Measurements from ENCODE around the gene SH3PXD2A.
A peak's percentile ranks its signal among the peaks of the same experiment; 100 is the strongest.

SH3PXD2A gene

DNA sequence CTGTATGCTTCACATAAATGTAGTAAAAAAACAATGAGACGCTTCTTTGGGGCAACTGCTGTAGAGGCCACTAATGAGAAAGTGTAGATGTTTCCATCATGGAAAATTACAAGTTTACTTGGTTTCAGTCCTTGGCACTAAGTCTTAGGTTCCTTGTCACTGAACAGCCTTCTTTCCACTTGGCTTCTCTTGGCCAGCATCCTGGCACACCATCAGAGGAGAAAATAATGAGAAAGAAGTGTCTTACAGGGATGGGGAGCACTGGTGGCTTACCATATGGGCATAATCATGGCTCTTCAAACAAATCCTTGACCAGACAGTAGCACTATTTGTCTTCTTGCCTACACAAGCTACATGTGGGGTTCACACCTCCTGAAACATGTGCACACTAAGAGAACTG is 22.5 kb upstream of the SH3PXD2A start:
- no peak for DNase-seq (ENCODE audit: low spot score)

DNA sequence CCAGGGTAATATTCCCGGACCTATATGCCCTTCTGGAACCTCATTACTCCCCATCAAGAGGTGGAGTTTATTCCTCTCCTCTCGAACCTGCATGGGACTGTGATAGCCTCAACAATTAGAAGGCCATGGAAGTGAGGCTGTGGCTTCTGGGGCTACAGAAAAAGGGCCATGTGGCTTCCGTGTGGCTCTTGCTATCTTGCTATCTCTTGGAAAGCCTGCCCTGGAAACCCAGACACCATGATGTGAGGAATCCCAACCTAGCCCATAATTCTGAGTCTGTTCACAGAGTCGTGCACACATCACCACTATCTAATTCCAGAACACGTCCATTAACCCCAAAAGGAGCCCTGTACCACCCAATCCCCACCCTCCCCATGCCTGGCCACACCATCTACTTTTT is 20.8 kb upstream of the SH3PXD2A start:
- no peak for DNase-seq (ENCODE audit: low spot score)

- DNase-seq (ENCODE audit: low spot score), result no peak
These were observed 19.4 kb upstream of the SH3PXD2A start for GRCh38 chr10:103874730-103875129.

DNA sequence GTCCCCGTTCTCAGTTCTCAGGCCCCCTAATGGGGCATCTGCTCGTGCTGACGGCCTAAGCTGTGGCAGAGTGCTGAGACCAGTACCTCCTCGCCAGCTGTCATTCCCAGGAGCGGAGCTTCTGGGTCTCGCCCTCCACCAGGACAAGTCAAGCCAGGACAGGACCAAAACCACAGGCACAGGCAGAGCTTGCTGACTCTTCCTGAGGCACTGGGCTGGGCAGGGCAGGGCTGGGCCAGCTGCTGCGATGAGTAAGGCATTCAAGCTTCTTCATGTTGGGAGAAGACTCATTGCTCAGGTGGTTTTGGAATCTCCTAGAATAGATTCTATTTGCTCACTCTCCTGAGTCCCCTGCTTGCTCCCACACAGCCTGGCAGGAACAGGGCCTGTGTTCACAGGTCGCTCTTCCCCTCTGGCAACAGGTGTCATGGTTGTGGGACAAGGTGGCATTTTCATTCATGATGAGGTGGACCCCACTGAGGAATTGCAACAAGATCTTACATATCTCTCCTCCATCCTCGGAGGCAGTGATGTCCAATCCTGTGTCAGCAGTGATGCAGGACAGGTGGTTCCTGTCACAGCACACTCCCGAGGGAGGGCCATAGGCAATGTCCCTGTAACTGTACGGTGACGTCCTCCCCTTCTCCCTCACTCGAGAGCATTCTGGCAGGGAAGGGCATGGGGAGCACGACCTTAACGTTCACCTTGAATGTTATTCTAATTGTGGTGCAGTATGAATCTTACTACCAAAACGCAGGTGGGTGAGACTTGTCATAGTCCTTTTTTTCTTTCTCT is 17.0 kb upstream of the SH3PXD2A start:
- no peak for DNase-seq (ENCODE audit: low spot score)

GRCh38 chr10:103871006-103871405 is 15.6 kb upstream of the SH3PXD2A start:
- DNase-seq (ENCODE audit: low spot score), result no peak

DNA sequence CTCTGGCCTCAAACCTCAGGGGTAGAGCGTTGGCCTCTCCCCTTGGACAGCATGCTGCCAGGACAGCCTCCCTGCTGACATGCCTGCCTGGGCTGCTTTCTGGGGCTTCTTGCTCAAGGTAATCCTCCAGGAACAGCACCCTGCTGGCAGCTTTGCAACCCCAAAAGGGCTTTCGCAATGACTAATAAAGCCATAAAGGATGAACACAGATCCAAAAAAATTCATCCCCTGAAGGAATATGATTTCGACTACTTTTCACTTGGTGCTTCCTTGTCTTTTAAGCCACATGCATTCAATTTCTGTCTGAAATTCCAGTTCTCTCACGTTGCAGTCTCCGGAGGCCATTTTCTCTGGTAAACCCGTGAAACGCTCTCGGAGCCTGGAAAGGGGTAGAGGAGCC is 15.1 kb upstream of the SH3PXD2A start:
- DNase-seq (ENCODE audit: low spot score), result no peak

DNA sequence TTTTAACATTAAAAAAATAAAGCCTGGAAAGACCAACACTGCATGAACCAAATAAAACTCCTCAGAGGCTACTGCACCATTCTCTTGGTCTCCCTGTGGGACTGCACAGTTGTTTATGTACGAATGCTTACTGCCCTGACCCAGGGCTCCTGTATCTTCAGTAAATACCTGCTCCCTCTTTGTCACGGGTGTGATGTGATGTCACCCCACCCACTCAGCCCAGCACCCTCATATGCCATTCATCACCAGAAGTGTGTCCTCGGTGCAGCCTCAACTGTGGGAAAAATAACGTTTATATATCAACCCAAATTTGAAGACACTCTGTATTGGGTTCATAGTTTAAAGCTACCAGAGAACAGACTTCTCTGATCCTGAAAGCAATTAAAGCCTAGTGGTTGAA is 14.0 kb upstream of the SH3PXD2A start:
- DNase-seq (ENCODE audit: low spot score), result no peak

DNA sequence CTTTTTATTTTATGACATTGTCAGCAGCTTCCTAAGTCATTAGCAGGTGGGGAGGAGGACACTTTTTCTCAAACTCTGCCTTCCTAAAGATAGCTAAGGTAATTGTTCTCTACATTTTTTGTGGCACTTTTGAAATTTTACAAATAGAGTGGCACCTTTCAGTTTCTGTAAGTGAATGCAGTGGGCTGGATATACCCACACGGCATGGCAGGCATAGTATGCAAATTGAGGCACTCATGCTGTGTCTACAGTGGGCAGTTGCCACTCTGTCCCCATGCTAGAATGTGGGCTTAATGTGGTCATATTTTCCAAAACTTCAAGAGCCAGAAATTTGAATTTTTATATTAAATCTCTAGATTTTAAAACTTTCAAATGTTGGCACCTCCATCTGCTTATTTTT is 12.8 kb upstream of the SH3PXD2A start:
- no peak for DNase-seq (ENCODE audit: low spot score)

- no peak for DNase-seq (ENCODE audit: low spot score)
These were observed 6.1 kb upstream of the SH3PXD2A start for GRCh38 chr10:103861505-103861904.

GRCh38 chr10:103859161-103860086 is 4.0 kb upstream of the SH3PXD2A start:
- DNase-seq (ENCODE audit: low spot score), result peak; percentile 74

DNA sequence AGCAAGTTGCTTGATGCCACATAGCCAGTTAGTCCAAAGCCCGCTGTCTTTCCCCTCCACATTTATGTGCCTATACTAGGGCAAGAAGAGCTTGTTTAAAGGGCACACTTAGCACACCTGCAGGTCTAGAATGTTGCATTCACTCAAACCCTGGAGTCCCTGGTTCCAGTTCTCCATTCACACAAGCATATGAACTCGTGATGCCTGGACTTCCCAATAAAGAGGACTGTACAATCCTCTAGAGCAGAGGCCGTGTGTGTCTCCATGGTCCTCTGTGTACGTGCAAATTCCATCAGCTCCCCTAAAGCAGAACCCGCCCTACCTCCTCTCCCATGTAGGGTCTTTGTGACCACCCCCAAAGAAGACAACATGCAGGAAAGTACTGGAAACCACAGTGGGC is 3.0 kb upstream of the SH3PXD2A start:
- no peak for DNase-seq (ENCODE audit: low spot score)

DNA sequence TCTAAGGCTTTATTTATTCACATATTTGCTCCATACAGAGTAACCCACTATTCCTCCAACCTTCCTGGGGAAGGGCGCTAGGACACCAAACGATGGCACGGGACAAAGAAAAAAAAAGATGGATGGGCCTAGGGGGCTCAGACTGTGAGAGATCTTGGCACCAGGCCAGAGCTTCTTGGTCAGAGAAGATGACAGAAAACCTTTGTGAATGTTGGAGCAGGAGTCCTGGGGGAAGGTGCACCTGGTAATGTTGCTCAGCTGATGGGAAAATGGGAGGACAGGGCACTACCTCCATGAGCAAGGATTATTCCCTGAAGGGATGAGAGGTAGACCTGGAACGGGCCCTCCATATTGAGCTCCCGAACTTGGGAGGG is 1.4 kb upstream of the SH3PXD2A start:
- DNase-seq (ENCODE audit: low spot score), result no peak

DNA sequence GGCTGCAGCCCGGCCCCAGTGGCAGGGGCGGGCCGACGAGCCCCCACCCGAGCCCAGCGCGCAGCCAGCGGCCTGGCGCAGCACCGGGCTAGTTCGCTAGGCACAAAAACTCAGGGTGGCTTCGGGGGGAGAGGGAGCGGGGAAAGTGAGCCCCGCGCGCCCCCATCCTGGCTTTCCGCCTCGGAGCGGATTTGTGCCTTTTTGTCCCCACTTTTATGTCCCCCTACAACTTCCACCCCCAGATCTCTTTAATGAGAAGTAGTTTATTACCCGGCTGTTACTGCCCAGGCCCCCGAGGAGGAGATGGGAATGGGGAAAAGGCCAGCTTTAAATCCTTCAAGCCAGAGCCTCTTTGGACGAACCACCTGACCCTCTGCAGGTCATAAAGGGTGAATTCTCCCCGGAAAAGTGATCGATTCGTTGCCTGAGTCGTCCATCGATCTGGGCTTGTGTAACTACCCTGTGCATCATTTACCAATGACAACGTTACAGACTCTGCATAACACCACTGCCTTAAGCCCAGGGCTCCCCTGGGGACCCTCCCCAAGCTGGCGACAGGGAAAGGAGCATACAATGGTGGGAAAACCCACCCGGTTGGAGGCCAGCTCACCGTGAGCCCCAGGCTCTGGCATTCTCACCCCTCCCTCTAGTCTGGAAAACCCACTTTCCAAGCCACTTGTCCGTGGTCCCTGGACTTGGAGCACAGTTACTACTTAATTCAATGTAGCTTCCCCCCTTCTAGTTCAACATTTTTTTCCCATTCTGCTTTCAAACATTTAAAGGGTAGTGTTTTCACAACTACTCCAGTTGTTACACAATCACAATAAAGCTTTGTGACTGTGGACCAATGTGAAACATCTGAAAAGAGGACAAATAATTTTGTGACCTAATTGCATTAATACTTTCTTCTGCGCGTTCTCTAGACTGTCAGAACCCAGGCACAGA is 748 bp upstream of the SH3PXD2A start:
- DNase-seq (ENCODE audit: low spot score), result no peak

GRCh38 chr10:103854686-103855391 is 537 bp downstream of the SH3PXD2A start:
- DNase-seq (ENCODE audit: low spot score), result no peak

- DNase-seq (ENCODE audit: low spot score), result no peak
These were observed 1.1 kb downstream of the SH3PXD2A start for GRCh38 chr10:103854265-103854685.

- no peak for DNase-seq (ENCODE audit: low spot score)
These were observed 1.7 kb downstream of the SH3PXD2A start for GRCh38 chr10:103853428-103854264.

- DNase-seq (ENCODE audit: low spot score), result no peak
These were observed 2.5 kb downstream of the SH3PXD2A start for GRCh38 chr10:103852856-103853255.

DNA sequence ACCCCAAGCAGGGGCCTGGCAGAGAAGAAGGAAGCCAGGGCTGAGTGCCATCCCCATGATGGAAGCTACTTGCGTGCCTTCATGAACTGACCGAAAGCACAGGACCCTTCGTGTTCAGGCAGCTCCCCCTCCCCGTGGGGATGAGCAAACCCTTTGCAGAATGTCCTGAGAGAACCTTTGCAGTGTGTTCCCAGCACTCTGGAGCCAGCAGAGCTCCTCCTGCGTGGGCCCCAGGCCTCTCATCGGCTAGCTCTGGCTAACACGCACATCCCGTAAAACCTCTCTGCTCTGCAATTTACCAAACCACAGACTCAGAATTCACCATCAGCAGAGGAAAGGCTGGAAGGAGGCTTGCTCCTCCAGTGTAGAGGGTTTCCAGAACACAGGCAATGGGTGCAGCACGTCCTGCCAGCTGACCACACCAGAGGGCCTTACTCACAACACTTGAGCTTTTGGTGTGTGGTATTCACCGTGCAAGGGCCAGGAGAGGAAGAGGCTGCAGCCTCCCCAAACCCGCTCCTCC is 3.1 kb downstream of the SH3PXD2A start:
- no peak for DNase-seq (ENCODE audit: low spot score)

GRCh38 chr10:103851261-103851660 is 4.1 kb downstream of the SH3PXD2A start:
- DNase-seq (ENCODE audit: low spot score), result no peak

DNA sequence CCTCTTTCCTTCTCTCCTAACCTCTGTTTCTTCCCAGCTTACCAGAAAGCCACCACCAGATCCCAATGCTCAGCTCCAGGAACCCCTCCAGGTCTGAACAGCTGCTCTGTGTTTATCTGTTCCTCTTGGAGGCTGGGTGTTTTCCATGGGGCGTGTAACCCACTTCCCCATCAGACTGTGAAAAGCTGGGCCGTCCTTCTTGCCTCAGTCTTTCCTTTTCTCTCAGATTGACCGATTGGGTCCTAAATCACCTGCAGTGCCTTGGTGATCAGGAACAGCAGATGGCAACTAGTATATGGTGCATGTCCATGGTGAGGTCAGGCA is 4.8 kb downstream of the SH3PXD2A start:
- no peak for DNase-seq (ENCODE audit: low spot score)
